ENCODE results near the gene GYS2. TPM values are rescaled to one million over a fixed set of nuclear protein-coding genes. Genes with fewer than 3 reads are reported as not detected.
A peak's percentile ranks its signal among the peaks of the same experiment; 100 is the strongest.

The GYS2 gene
- total and polyA plus RNA-seq, 3 donors from 2014 or later, result not detected

- Histone ChIP-seq H3K4me3 (no peak overlapping the region), H3K27me3 (no peaks in the 10 kb centered on the region), H3K4me1 (no peaks in the 10 kb centered on the region), H3K27ac (no peak overlapping the region), H3K9me3 (no peaks in the 10 kb centered on the region), H3K36me3 (ENCODE audit: low read depth, missing control alignments) (no peaks in the 10 kb centered on the region)
- no peak for TF ChIP-seq CTCF (IDR thresholded peaks at IDR 0.05)
- no peak for TF ChIP-seq POLR2A (IDR thresholded peaks at IDR 0.05)
- intact Hi-C loops (cut with DNase I; ENCODE audit: low total_unique reads), result no loop called here
- 91 to 93% methylated on average over 4 of the region's 4 CpGs for WGBS, 2 donors
- no peak for DNase-seq
Observed at GRCh38 chr12:21573733-21574358, 30.8 kb downstream of the GYS2 start.

- DNase-seq, result no peak
- H3K27ac ChIP-seq, result no peak overlapping the region
- H3K27me3 ChIP-seq, result no peaks in the 10 kb centered on the region
- H3K4me3 ChIP-seq, result no peak overlapping the region
- H3K36me3 ChIP-seq (ENCODE audit: low read depth, missing control alignments), result no peaks in the 10 kb centered on the region
- intact Hi-C loops (cut with DNase I; ENCODE audit: low total_unique reads), result no loop called here
- H3K9me3 ChIP-seq, result no peaks in the 10 kb centered on the region
- no peaks in the 10 kb centered on the region for H3K4me1 ChIP-seq
- TF ChIP-seq POLR2A (IDR thresholded peaks at IDR 0.05) (no peak), CTCF (IDR thresholded peaks at IDR 0.05) (no peak)
- whole genome bisulfite sequencing, 2 donors, result 63% methylated on average over 5 of the region's 5 CpGs
Observed at GRCh38 chr12:21571046-21571445, 33.6 kb downstream of the GYS2 start.

- 67 to 77% methylated on average over 4 of the region's 4 CpGs for WGBS, 2 donors
- H3K4me3 ChIP-seq, result no peak overlapping the region
- H3K27ac ChIP-seq, result no peak overlapping the region
- no peaks in the 10 kb centered on the region for H3K27me3 ChIP-seq
- H3K4me1 ChIP-seq, result no peaks in the 10 kb centered on the region
- H3K36me3 ChIP-seq (ENCODE audit: low read depth, missing control alignments), result no peaks in the 10 kb centered on the region
- no peaks in the 10 kb centered on the region for H3K9me3 ChIP-seq
- peak; percentile 65 for DNase-seq
- intact Hi-C loops (cut with DNase I; ENCODE audit: low total_unique reads), result no loop called here
- TF ChIP-seq CTCF (IDR thresholded peaks at IDR 0.05), result no peak
- TF ChIP-seq POLR2A (IDR thresholded peaks at IDR 0.05), result no peak
Observed at GRCh38 chr12:21568115-21568514, 36.5 kb downstream of the GYS2 start.

- H3K27me3 ChIP-seq, result no peaks in the 10 kb centered on the region
- no peak overlapping the region for H3K4me3 ChIP-seq
- no peak overlapping the region for H3K27ac ChIP-seq
- 60 to 74% methylated on average over 3 of the region's 3 CpGs for WGBS, 2 donors
- no peak for TF ChIP-seq CTCF (IDR thresholded peaks at IDR 0.05)
- no peak for TF ChIP-seq POLR2A (IDR thresholded peaks at IDR 0.05)
- no peaks in the 10 kb centered on the region for H3K4me1 ChIP-seq
- H3K36me3 ChIP-seq (ENCODE audit: low read depth, missing control alignments), result no peaks in the 10 kb centered on the region
- DNase-seq, result no peak
- intact Hi-C loops (cut with DNase I; ENCODE audit: low total_unique reads), result no loop called here
- H3K9me3 ChIP-seq, result no peaks in the 10 kb centered on the region
Observed at GRCh38 chr12:21566907-21567394, 37.7 kb downstream of the GYS2 start.
